Mucosa of rectum (tissue), 2 donors: ENCODE results near the gene LARGE1.

Experiments used
- H3K27ac ChIP-seq, 2 donors: one replicate each; pipeline ENCODE4 v1.7.0; 2013; ENCODE audit warnings: inconsistent platforms in 2 of 2, low read depth in 2 of 2, low read length in 2 of 2
- H3K27me3 ChIP-seq, 2 donors: one replicate each; pipeline ENCODE4 v1.7.0; 2013; ENCODE audit warnings: low read length in 2 of 2; ENCODE audit not compliant: control insufficient read depth in 2 of 2, insufficient read depth in 2 of 2
- H3K36me3 ChIP-seq, 2 donors: one replicate each; pipeline ENCODE4 v1.7.0; 2013; ENCODE audit warnings: low read length in 2 of 2; ENCODE audit not compliant: control insufficient read depth in 2 of 2, insufficient read depth in 2 of 2
- H3K4me1 ChIP-seq, 2 donors: one replicate each; pipeline ENCODE4 v1.7.0; 2013; ENCODE audit warnings: low read length in 2 of 2, mild to moderate bottlenecking in 1 of 2; ENCODE audit not compliant: control insufficient read depth in 2 of 2, insufficient read depth in 2 of 2
- H3K4me3 ChIP-seq, 2 donors: one replicate each; pipeline ENCODE4 v1.7.0; 2013; ENCODE audit warnings: low read length in 2 of 2
- H3K9ac ChIP-seq, 2 donors: one replicate each; pipeline ENCODE4 v1.7.0; 2013; ENCODE audit warnings: low read length in 2 of 2, low read depth in 1 of 2, mild to moderate bottlenecking in 1 of 2
- H3K9me3 ChIP-seq, 2 donors: one replicate each; pipeline ENCODE4 v1.7.0; 2013; ENCODE audit warnings: low read length in 2 of 2; ENCODE audit not compliant: control insufficient read depth in 2 of 2
- donor health status: healthy.
- donor health status: Normal muscosa, but diverticular disease.

Gene LARGE1

DNA sequence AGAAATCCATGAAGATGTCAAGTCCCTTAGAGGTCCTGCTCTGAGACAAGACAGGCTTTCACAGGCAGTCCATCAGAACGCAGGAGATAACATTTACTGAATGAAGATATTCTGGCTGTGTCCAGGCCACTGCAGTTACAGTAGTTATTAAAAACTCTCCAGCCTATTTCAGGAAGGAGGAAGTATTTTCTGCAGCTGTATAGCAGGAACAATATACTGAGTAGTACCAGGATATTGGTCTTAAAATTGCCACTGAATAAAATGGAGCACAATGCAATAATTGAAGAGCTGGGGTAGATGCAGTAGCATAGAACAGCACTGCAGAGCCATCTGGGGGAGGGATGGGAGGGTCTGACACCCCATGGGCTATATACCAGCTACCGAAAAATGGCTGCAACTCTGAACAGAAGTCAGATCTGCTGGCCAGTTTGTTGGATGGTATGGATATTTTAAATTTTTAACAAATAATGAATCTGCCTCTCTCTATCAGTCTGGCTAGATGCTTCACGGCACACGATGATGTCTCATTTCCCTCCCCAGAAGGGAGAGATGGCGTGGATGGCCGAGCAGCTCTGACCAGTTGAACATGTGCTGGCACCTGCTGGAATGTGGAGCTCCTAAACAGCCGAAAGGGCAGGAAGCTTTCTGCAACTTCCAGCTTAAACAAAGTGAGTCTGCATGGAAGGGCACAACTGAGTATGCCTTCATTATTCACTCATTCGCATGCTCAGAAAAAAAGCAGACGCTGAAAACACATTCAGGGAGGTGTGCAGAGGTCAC, 520.0 kb downstream of the LARGE1 start:
- Histone ChIP-seq H3K27me3 (no peaks in the 10 kb centered on the region), H3K36me3 (peaks cover 0 to 2% of the 10 kb centered on the region in 2 donors), H3K9me3 (no peaks in the 10 kb centered on the region), H3K27ac (no peak overlapping the region), H3K4me1 (no peaks in the 10 kb centered on the region), H3K9ac (no peak overlapping the region), H3K4me3 (no peak overlapping the region)

DNA sequence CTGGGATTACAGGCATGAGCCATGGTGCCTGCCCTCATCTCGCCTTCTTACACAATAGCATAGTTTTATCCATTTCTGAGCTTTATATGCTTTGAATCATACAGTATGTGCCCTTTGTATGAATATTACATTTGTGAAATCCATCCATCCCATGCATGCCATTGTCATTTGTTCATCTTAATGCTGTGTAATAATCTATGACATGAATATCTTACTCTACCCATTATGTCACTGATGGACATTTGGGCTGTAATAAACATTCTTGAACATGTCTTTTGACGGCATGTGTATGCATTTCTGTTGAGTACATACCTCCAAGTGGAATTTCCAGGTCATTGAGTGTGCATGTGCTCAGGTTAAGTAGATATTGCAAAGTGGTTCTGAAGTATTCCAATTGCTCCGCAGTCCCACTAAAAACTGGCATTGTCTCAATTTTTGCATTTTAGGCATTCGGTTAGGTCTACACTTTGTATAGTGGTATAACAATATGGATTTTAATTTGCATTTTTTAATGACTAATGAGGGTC, 522.8 kb downstream of the LARGE1 start:
- H3K27ac ChIP-seq, result no peak overlapping the region
- no peak overlapping the region for H3K9ac ChIP-seq
- peaks cover 0 to 2% of the 10 kb centered on the region in 2 donors for H3K36me3 ChIP-seq
- no peaks in the 10 kb centered on the region for H3K9me3 ChIP-seq
- no peak overlapping the region for H3K4me3 ChIP-seq
- H3K27me3 ChIP-seq, result no peaks in the 10 kb centered on the region
- H3K4me1 ChIP-seq, result no peaks in the 10 kb centered on the region

GRCh38 chr22:33393432-33393831, 526.8 kb downstream of the LARGE1 start:
- Histone ChIP-seq H3K9ac (no peak overlapping the region), H3K4me1 (no peaks in the 10 kb centered on the region), H3K27ac (no peak overlapping the region), H3K4me3 (no peak overlapping the region), H3K36me3 (no peaks in the 10 kb centered on the region), H3K9me3 (no peaks in the 10 kb centered on the region), H3K27me3 (no peaks in the 10 kb centered on the region)

GRCh38 chr22:33391298-33391697, 529.0 kb downstream of the LARGE1 start:
- Histone ChIP-seq H3K4me1 (no peaks in the 10 kb centered on the region), H3K27me3 (no peaks in the 10 kb centered on the region), H3K4me3 (no peak overlapping the region), H3K9me3 (no peaks in the 10 kb centered on the region), H3K36me3 (no peaks in the 10 kb centered on the region), H3K9ac (no peak overlapping the region), H3K27ac (no peak overlapping the region)

DNA sequence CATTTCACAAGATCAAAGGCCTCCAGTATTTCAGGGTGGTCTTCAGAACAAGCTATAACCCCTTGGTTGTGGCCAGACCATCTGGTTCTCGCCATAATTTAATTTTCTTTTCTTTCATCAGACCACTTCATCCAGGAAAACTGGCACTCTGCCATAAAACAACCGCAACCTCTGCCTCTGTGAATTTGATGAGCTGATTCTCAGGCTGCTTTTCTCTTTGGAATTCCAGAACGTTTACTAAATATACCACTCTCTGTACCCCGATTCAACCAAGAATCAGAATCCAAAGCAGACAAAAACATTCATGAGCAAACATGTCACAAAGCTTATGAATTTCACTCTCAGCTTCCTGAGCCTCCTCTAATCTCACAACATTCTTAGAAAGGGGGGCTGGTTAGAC, 530.3 kb downstream of the LARGE1 start:
- Histone ChIP-seq H3K27ac (no peak overlapping the region), H3K4me1 (no peaks in the 10 kb centered on the region), H3K9ac (no peak overlapping the region), H3K36me3 (no peaks in the 10 kb centered on the region), H3K27me3 (no peaks in the 10 kb centered on the region), H3K4me3 (no peak overlapping the region), H3K9me3 (no peaks in the 10 kb centered on the region)

DNA sequence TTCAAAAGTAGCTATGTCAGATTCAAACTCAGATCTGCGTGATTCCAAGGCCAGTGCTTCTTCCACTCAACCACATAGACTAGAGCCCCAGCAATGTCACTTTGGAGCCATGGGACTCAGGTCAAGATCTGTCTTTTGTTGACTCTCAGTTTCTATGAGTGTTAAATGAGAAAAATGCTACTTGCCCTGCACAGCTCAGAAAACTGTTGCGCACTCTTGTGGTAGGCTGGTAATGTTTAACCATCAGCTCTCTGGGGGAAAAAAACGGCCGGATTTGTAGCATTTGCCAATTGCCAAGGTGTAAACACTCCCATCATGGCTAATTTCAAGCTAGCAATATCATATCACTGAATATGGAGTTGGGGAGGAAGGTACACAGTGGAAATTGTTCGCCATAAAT, 534.0 kb downstream of the LARGE1 start:
- Histone ChIP-seq H3K9ac (no peak overlapping the region), H3K27ac (no peak overlapping the region), H3K36me3 (peaks cover 6 to 12% of the 10 kb centered on the region in 2 donors), H3K4me3 (no peak overlapping the region), H3K27me3 (no peaks in the 10 kb centered on the region), H3K9me3 (no peaks in the 10 kb centered on the region), H3K4me1 (no peaks in the 10 kb centered on the region)

GRCh38 chr22:33385611-33386010, 534.7 kb downstream of the LARGE1 start:
- Histone ChIP-seq H3K9me3 (no peaks in the 10 kb centered on the region), H3K4me1 (no peaks in the 10 kb centered on the region), H3K36me3 (peaks cover 10 to 12% of the 10 kb centered on the region in 2 donors), H3K4me3 (no peak overlapping the region), H3K27me3 (no peaks in the 10 kb centered on the region), H3K9ac (no peak overlapping the region), H3K27ac (no peak overlapping the region)

DNA sequence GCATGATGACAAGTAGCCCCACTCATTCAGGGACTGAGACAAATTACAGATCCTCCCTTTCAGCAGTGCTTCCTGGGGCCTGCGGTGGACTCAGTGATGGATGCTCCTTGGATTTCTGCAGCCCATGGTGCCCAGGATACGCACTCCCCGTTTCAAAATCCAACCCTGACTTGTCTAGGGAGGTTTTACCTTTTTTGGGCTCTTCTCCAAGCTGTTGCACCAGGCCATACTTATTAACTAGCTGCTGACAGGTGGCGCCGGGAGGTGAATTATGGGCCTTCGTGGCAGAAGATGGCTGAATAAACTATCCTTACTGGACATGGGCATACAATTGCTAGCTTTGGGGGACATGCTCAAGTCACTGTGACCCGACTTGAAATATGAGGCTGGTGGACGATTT, 537.8 kb downstream of the LARGE1 start:
- H3K4me3 ChIP-seq, result no peak overlapping the region
- no peaks in the 10 kb centered on the region for H3K9me3 ChIP-seq
- H3K9ac ChIP-seq, result no peak overlapping the region
- H3K27me3 ChIP-seq, result no peaks in the 10 kb centered on the region
- peaks cover 10 to 12% of the 10 kb centered on the region in 2 donors for H3K36me3 ChIP-seq
- no peaks in the 10 kb centered on the region for H3K4me1 ChIP-seq
- no peak overlapping the region for H3K27ac ChIP-seq

DNA sequence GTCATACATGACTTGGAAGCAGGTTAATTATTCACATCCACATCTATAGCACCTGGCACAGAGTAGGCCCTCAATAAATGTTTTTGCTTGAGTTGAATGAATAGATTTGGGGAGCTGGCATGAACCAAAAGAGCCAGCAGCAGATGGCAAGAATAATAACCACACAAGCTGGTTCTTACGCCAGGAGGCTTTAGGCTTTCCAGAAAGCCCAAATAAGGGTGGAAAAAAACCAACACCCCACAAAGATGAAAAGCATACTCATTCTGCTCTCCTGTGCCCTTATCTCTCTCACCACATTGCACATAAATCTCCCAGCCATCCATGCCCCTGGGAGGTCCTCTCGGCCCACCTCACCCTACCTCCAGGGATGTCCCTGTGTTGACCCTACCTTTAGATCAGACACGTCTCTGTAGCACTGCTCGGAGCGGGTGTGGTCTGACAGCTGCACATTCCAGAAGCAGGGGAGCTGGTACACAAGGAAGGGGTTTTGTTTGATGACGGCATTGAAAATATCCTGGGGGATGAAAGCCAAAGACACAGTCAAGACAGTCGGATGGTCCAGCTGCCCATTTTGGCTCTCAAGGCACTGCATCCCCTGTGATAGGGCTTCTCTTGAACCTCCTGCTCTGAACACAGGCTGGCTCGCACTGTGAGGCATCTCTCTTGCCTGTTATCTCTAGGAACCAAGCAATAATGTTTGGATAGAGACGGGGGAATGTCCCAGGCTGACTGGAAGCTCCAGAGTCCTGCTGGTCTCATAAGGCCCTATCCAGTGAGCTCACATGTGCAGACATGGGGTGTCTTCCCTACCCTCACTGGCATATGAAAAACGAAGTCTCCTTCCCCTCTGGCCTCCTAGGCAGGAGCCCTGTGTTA, 538.5 kb downstream of the LARGE1 start:
- no peak overlapping the region for H3K4me3 ChIP-seq
- H3K36me3 ChIP-seq, result peaks cover 10 to 12% of the 10 kb centered on the region in 2 donors
- H3K9me3 ChIP-seq, result no peaks in the 10 kb centered on the region
- H3K4me1 ChIP-seq, result no peaks in the 10 kb centered on the region
- H3K27me3 ChIP-seq, result no peaks in the 10 kb centered on the region
- H3K27ac ChIP-seq, result no peak overlapping the region
- H3K9ac ChIP-seq, result no peak overlapping the region
